CD4-positive, alpha-beta T cell treated with Interleukin-2 at 100 ng/mL for 4 hours (primary cell): Measurements from ENCODE around the gene BOC.

ENCODE experiments used
- DNase-seq: peaks from one replicate; pipeline ENCODE4 v3.0.0-alpha.2; 2020; ENCODE audit warnings: low spot score

BOC gene

DNA sequence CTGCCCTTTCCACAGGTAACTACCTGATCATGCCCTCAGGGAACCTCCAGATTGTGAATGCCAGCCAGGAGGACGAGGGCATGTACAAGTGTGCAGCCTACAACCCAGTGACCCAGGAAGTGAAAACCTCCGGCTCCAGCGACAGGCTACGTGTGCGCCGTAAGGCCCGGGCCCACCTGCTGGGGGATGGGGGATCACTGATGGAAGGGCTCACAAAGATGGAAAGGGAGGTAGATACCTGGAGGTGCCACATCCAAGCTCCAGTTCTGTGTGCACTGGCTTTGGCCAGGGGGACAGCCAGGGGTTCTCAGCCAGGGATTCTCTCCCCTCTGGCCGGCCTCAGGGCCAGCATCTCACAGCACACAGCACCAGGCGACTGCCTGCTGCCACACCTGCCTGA lies 59.4 kb downstream of the BOC start:
- no peak for DNase-seq

DNA sequence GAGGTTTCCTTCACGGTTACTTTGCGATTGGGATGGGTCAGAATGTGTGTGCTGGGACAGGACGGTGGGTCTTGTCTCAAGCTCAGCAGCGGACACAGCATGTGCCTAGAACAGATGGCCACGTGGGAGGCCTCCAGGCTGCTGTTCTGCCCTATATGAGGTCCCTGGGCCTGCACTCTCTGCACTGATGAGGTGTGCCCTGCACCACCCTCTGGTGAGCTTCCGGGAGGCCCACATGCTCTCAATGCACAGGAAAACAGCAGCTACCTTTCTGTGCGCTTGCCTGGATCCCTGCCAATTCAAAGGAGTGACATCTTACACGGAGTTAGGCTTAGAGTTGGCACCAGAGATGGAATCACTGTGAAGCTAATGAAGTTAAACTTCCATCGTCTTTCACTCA lies 59.8 kb downstream of the BOC start:
- no peak for DNase-seq

DNA sequence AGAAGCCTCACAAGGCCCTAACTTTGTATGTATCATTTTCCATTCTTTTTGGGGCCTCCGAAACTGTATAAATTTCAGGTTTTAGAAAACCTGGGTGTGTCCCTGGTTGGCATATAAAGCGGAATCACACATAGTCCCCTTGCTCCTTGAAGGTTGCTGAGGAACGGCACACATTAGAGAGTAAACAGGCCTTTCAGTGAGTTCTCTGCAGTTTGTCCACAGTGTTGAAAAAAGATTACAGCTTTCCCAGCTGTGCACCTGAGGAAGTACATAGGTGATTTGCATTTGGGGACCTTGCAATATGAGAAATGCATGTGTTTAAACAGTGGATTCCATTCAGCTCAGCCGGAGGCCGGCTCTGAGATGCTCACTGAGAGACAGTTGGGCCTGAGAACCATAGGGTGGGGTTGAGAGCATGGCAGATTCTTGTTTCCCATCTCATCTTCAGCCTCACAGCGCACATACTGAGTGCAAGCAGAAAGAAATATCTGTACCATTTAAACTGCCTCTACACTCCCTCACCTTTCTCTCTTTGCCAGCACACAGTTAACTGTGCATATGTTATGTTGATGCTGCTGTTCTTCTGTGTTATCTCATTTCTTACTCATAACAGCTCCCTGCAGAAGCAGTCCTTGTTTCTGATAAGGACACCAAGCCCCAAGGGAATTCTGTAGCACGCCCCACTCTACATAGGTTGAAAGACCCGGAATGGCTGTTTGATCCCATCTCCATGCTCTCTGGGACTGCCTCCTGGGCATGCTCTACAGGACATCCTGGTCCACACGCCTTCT lies 60.4 kb downstream of the BOC start:
- no peak for DNase-seq

GRCh38 chr3:113272385-113272779 lies 61.0 kb downstream of the BOC start:
- no peak for DNase-seq

DNA sequence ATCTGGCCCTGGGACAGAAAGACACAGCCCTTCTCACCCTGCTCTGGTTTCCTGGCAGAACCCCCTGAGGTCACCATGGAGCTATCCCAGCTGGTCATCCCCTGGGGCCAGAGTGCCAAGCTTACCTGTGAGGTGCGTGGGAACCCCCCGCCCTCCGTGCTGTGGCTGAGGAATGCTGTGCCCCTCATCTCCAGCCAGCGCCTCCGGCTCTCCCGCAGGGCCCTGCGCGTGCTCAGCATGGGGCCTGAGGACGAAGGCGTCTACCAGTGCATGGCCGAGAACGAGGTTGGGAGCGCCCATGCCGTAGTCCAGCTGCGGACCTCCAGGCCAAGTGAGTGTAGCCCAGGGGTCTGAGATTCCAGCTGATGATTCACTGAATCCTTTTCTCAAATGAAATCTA lies 61.7 kb downstream of the BOC start:
- DNase-seq: no peak

DNA sequence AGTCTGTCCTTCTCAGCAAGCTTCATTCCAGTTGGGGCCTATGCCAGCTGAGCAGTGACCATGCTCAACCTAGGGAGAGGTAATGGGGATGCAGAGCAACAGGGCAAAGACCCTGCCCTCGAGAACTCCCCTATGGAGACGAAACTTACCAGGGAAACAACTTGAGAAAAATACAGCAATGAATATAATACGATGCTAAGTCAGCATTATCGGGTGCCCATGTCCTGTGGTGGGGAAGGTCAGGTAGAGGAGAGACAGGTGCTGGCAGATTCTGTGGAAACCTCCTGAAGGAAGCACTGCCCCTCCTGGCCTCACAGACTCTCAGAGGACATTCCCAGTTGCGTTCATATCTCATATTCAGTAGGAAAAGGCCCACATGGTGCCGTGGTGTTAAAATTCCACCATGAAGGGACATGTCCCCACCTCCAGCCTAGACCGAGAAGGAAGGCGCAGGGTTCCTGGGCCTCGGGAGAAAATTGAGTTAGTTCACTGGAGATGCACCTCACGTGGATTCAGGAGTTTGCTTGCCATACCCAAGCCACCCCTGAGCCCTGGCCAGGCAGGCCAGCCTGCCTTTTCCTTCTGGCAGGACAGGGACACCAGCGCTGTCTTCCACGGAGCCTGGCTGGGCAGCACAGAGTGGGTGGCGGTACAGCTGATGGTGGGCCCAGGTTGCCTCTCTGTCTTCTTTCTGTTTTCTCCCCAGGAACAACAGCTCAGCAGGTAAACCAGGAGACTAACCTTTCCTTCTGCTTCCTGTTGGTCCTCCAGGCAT lies 62.4 kb downstream of the BOC start:
- DNase-seq: no peak

- DNase-seq: no peak
These were observed 63.3 kb downstream of the BOC start for GRCh38 chr3:113274425-113275257.

GRCh38 chr3:113275258-113275556 lies 63.9 kb downstream of the BOC start:
- DNase-seq: no peak

DNA sequence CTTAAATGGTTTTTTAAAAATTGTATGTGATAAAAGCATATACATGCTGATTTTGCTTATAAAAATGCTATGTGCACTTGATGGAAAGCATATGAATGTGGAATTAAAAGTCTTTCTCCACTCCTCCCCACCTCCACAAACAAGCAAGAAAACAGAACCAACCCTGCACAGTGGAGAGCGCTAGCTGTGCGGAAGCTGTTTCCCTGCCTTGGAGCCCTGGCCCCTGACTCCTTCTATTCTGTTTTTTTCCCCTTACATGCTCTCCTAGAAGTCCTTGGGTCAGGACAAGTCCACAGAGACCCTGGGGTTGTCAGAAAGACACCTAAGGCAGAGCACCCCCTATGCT lies 64.2 kb downstream of the BOC start:
- no peak for DNase-seq

DNA sequence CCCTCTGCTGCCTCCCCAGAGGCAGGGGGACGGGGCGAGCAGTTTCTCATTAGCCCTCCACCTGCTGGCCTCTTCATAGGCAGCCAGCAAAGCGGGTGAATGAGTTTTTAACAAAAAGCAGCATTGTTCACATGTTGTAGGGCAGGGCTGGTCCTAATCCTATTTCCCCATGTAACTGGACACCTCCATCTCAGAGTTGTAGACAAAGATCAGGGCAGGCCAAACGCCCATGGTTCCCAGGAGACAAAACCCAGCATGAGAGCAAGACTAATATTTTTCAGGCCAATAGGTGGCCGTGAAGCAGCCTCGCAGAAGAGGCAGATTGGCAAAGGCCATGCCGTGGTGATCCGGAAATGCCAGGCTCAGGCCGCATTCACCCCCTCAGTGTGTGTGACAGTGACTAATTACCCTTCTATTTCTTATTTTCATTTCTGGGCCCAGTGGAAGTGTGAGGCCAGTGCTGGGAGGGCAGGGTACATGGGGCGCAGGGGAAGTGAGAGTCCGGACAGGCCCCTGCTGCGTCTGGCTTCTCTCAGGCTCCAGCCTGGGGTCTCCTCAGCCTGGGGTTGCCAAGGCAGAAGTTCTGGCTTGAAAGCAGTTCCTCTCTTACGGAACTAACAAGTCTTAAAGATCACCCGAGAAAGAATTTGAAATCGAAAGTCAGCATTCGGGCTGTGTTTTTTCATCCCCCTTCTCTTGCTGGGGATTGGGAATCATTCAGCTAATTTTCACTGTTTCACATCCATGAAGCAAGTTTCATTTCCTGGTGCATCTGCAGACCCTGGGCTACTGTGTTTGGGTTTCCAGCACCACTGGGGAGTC lies 64.8 kb downstream of the BOC start:
- DNase-seq: no peak

- no peak for DNase-seq
These were observed 65.4 kb downstream of the BOC start for GRCh38 chr3:113276751-113277080.

DNA sequence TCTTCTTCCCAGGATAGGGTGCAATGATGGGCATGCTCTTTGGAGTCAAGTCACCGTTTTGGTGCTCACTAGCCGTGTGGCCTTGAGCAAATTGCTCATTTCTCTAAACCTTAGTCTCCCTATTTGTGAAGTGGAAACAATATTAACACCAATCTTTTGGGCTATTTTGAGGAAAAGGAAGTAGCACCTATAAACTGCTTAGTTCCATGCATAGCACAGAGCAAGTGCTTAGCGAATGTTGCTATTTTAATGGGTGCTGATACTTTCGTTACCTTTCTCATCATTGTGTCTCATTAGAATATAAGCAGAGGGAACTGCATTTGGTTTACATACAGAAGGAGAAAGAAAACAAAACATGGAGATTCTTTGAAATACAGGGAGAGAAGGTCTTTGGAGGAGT lies 66.1 kb downstream of the BOC start:
- no peak for DNase-seq

- no peak for DNase-seq
These were observed 66.7 kb downstream of the BOC start for GRCh38 chr3:113277941-113278598.

GRCh38 chr3:113278599-113278955 lies 67.2 kb downstream of the BOC start:
- no peak for DNase-seq

DNA sequence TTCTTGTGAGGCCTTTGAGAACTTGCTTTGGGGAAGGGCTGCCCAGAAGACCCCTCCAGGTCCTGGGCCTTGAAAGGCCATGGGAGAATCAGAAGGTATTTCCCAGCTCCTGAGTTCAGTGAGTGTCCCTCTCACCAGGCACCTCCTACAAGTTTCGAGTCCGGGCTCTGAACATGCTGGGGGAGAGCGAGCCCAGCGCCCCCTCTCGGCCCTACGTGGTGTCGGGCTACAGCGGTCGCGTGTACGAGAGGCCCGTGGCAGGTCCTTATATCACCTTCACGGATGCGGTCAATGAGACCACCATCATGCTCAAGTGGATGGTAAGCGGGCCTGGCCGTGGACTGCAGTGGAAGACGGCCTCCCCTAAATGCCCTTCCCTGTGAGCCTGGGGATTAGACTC lies 68.3 kb downstream of the BOC start:
- DNase-seq: no peak

DNA sequence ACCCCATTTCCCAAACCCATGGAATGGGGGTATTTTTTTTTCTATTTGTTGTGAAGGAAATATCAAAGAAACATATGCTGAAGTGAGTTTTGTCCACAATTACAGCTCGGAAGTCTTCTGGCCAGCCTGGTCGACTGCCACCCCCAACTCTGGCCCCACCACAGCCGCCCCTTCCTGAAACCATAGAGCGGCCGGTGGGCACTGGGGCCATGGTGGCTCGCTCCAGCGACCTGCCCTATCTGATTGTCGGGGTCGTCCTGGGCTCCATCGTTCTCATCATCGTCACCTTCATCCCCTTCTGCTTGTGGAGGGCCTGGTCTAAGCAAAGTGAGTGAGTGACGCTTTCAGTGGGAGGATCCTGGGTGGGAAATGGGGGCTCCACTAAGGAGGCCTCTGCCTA lies 71.9 kb downstream of the BOC start:
- DNase-seq: no peak

- DNase-seq: no peak
These were observed 73.2 kb downstream of the BOC start for GRCh38 chr3:113284453-113285050.

GRCh38 chr3:113285226-113285625 lies 73.9 kb downstream of the BOC start:
- no peak for DNase-seq

GRCh38 chr3:113285741-113286140 lies 74.4 kb downstream of the BOC start:
- no peak for DNase-seq

DNA sequence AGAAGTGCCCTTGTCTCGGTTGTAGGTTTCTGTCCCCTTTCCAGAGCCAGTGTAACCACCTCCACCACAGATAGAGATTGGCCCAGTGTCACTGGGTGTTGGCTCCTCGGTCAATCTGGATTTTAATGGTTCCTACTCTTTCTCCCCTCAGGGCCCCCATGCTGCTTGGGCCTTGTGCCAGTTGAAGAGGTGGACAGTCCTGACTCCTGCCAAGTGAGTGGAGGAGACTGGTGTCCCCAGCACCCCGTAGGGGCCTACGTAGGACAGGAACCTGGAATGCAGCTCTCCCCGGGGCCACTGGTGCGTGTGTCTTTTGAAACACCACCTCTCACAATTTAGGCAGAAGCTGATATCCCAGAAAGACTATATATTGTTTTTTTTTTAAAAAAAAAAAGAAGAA lies 75.2 kb downstream of the BOC start:
- DNase-seq: no peak

GRCh38 chr3:113287111-113287802 lies 75.9 kb downstream of the BOC start:
- DNase-seq: no peak
